IMR-90 (cell line): ENCODE data around the gene SLC9A1. TPM values are rescaled to one million over a fixed set of nuclear protein-coding genes. Genes with fewer than 3 reads are reported as not detected.

Source experiments
- ATAC-seq: fragments of 200-7000 bp; cut with Tn5 transposase; 2 replicates; pipeline ENCODE4 v1.9.1; 2020; ENCODE audit warnings: low read depth, mild to moderate bottlenecking, moderate library complexity
- BruUV-seq: library from RNA; stranded (reverse); fragments of 400-500 nt; replicated peaks from 2 replicates; lab custom pipeline; 2021; lab: Mats Ljungman, UMichigan
- CTCF ChIA-PET: fragments of 300-600 bp; formaldehyde crosslinking; extraction: SDS; loops from one replicate; lab custom pipeline; 2021; ENCODE audit warnings: antibody characterized with exemption; lab: Yijun Ruan, JAX
- POLR2A ChIA-PET: fragments of 300-600 bp; sonication (Branson Sonifier 250); formaldehyde crosslinking; loops from one replicate; lab custom pipeline; 2022; ENCODE audit warnings: antibody characterized with exemption; ENCODE audit not compliant: unreplicated experiment; lab: Charles Lee
- DNase-seq: peaks from one replicate; pipeline ENCODE4 v3.0.0; 2013
- H2AFZ ChIP-seq: replicated peaks from 2 replicates; pipeline ENCODE3; 2013; ENCODE audit warnings: low read length, mild to moderate bottlenecking; ENCODE audit not compliant: poor library complexity
- H2AK5ac ChIP-seq: 2 replicates; pipeline ENCODE4 v1.6.1; 2013; ENCODE audit warnings: low read depth, low read length, inconsistent platforms
- H2AK9ac ChIP-seq: replicated peaks from 2 replicates; pipeline ENCODE3; 2013; ENCODE audit warnings: mild to moderate bottlenecking, low read depth, low read length, moderate library complexity; ENCODE audit not compliant: poor library complexity
- H2BK120ac ChIP-seq: 2 replicates; pipeline ENCODE4 v1.6.1; 2013; ENCODE audit warnings: low read depth, low read length, inconsistent platforms
- H2BK15ac ChIP-seq: 3 replicates; pipeline ENCODE4 v1.6.1; 2013; ENCODE audit warnings: low read depth, low read length, inconsistent platforms
- H2BK20ac ChIP-seq: 2 replicates; pipeline ENCODE4 v1.6.1; 2013; ENCODE audit warnings: low read depth, mild to moderate bottlenecking, inconsistent platforms, low read length, moderate library complexity
- H2BK5ac ChIP-seq: 2 replicates; pipeline ENCODE4 v1.6.1; 2013; ENCODE audit warnings: mild to moderate bottlenecking, low read depth, low read length, inconsistent platforms; ENCODE audit not compliant: poor library complexity, severe bottlenecking
- H3K14ac ChIP-seq: replicated peaks from 2 replicates; pipeline ENCODE4 v1.6.1; 2013; ENCODE audit warnings: low read depth, low read length, inconsistent platforms
- H3K18ac ChIP-seq: 2 replicates; pipeline ENCODE4 v1.6.1; 2013; ENCODE audit warnings: low read depth, low read length, control low read depth
- H3K23ac ChIP-seq: 2 replicates; pipeline ENCODE4 v1.6.1; 2013; ENCODE audit warnings: low read depth, low read length, inconsistent platforms
- H3K27ac ChIP-seq: 2 replicates; pipeline ENCODE4 v1.5.1; 2013; ENCODE audit warnings: mild to moderate bottlenecking, control low read depth, low read length; ENCODE audit not compliant: insufficient read depth
- H3K27me3 ChIP-seq: 2 replicates; pipeline ENCODE4 v1.6.1; 2013; ENCODE audit warnings: low read length; ENCODE audit not compliant: control insufficient read depth, insufficient read depth
- H3K36me3 ChIP-seq: 2 replicates; pipeline ENCODE4 v1.6.1; 2013; ENCODE audit warnings: low read length, mixed read lengths; ENCODE audit not compliant: control insufficient read depth, insufficient read depth
- H3K4ac ChIP-seq: 2 replicates; pipeline ENCODE4 v1.6.1; 2013; ENCODE audit warnings: low read depth, low read length, inconsistent platforms
- H3K4me1 ChIP-seq: 2 replicates; pipeline ENCODE4 v1.6.1; 2013; ENCODE audit warnings: low read length, mixed read lengths; ENCODE audit not compliant: control insufficient read depth, insufficient read depth
- H3K4me2 ChIP-seq: 2 replicates; pipeline ENCODE4 v1.6.1; 2013; ENCODE audit warnings: low read depth, mild to moderate bottlenecking, control low read depth, low read length, moderate library complexity
- H3K4me3 ChIP-seq: 2 replicates; pipeline ENCODE4 v1.5.1; 2013; ENCODE audit warnings: low read depth, mild to moderate bottlenecking, control low read depth, low read length, moderate library complexity; ENCODE audit not compliant: insufficient read depth
- H3K56ac ChIP-seq: 2 replicates; pipeline ENCODE4 v1.6.1; 2013; ENCODE audit warnings: low read length, inconsistent platforms; ENCODE audit not compliant: insufficient read depth; ENCODE audit errors: extremely low read depth
- H3K79me1 ChIP-seq, 2 experiments: 2 replicates each; pipeline ENCODE4 v1.6.1; 2013; ENCODE audit warnings: low read length in 2 of 2, inconsistent platforms in 1 of 2, low read depth in 1 of 2
- H3K9ac ChIP-seq: 2 replicates; pipeline ENCODE4 v1.6.1; 2013; ENCODE audit warnings: low read depth, low read length, control low read depth
- H3K9me1 ChIP-seq: 2 replicates; pipeline ENCODE4 v1.6.1; 2013; ENCODE audit warnings: low read length, inconsistent platforms; ENCODE audit not compliant: insufficient read depth
- H3K9me3 ChIP-seq: 2 replicates; pipeline ENCODE4 v1.6.1; 2013; ENCODE audit warnings: low read length; ENCODE audit not compliant: control insufficient read depth, insufficient read depth
- H4K20me1 ChIP-seq: 2 replicates; pipeline ENCODE4 v1.6.1; 2013; ENCODE audit warnings: low read length, inconsistent platforms; ENCODE audit not compliant: insufficient read depth
- H4K5ac ChIP-seq: 2 replicates; pipeline ENCODE4 v1.6.1; 2013; ENCODE audit warnings: mild to moderate bottlenecking, low read depth, low read length, control low read depth
- H4K8ac ChIP-seq, 2 experiments: 2 replicates each; pipeline ENCODE4 v1.6.1; 2013; ENCODE audit warnings: low read depth in 2 of 2, low read length in 2 of 2, control low read depth in 1 of 2, inconsistent platforms in 1 of 2
- H4K91ac ChIP-seq: 2 replicates; pipeline ENCODE4 v1.6.1; 2013; ENCODE audit warnings: low read depth, low read length, inconsistent platforms; ENCODE audit not compliant: insufficient read depth
- BHLHE40 ChIP-seq: fragments of 150-350 bp; IDR thresholded peaks from 2 replicates; pipeline ENCODE4 v1.6.1; 2016; ENCODE audit warnings: mild to moderate bottlenecking, low read depth, low read length
- CEBPB ChIP-seq: IDR thresholded peaks from 2 replicates; pipeline ENCODE4 v1.6.1; 2012; ENCODE audit warnings: low read depth, low read length, improper control_type of control experiment
- CHD1 ChIP-seq: IDR thresholded peaks from 2 replicates; pipeline ENCODE4 v1.6.1; 2012; ENCODE audit warnings: low read depth, low read length, improper control_type of control experiment
- MAFK ChIP-seq: IDR thresholded peaks from 2 replicates; pipeline ENCODE4 v1.6.1; 2012; ENCODE audit warnings: low read depth, low read length, improper control_type of control experiment
- MAZ ChIP-seq: IDR thresholded peaks from 2 replicates; pipeline ENCODE4 v1.6.1; 2012; ENCODE audit warnings: low read depth, mild to moderate bottlenecking, low read length, improper control_type of control experiment, moderate library complexity, borderline replicate concordance
- MXI1 ChIP-seq: IDR thresholded peaks from 2 replicates; pipeline ENCODE4 v1.6.1; 2012; ENCODE audit warnings: low read depth, mild to moderate bottlenecking, low read length, moderate library complexity, borderline replicate concordance
- POLR2A ChIP-seq: IDR thresholded peaks from 2 replicates; pipeline ENCODE4 v1.6.1; 2012; ENCODE audit warnings: mild to moderate bottlenecking, low read depth, low read length
- RAD21 ChIP-seq: IDR thresholded peaks from 2 replicates; pipeline ENCODE4 v1.6.1; 2012; ENCODE audit warnings: low read length, improper control_type of control experiment
- RCOR1 ChIP-seq: IDR thresholded peaks from 2 replicates; pipeline ENCODE4 v1.6.1; 2012; ENCODE audit warnings: mild to moderate bottlenecking, low read length, improper control_type of control experiment; ENCODE audit not compliant: insufficient replicate concordance
- RFX5 ChIP-seq: IDR thresholded peaks from 2 replicates; pipeline ENCODE4 v1.8.0; 2012; ENCODE audit warnings: low read depth, mild to moderate bottlenecking, low read length, moderate library complexity
- SMC3 ChIP-seq: fragments of 150-350 bp; IDR thresholded peaks from 2 replicates; pipeline ENCODE4 v1.6.1; 2016; ENCODE audit warnings: low read depth, mild to moderate bottlenecking, antibody characterized with exemption, low read length, moderate library complexity
- USF2 ChIP-seq: fragments of 150-350 bp; IDR thresholded peaks from 2 replicates; pipeline ENCODE4 v1.6.1; 2017; ENCODE audit warnings: mild to moderate bottlenecking, antibody characterized with exemption, low read length, low read depth
- WGBS, 2 experiments: methylation state at CpG; one replicate each; pipeline versions ENCODE4 v1.1.5 to v1.1.7; 2013; ENCODE audit warnings: missing lambda C conversion rate in 2 of 2; ENCODE audit not compliant: insufficient read length in 1 of 2; ENCODE audit errors: extremely low coverage in 2 of 2; 5-methylcytosine and 5-hydroxymethylcytosine counted together
- dilution Hi-C: fragments of 300-500 bp; cut with HindIII; formaldehyde crosslinking; loops from one replicate; pipeline ENCODE4 v1.14.3; 2018; ENCODE audit warnings: low sequenced_read_pairs; ENCODE audit not compliant: unreplicated experiment
- in situ Hi-C: fragments of 300-500 bp; cut with MboI; formaldehyde crosslinking; loops from 3 replicates; pipeline ENCODE4 v1.14.3; 2019; ENCODE audit warnings: low sequenced_read_pairs, inconsistent platforms, mixed read lengths
- intact Hi-C: fragments of 100-400 bp; cut with micrococcal nuclease; formaldehyde crosslinking; loops from 2 replicates; pipeline ENCODE4 v1.10.0; 2022
- polyA plus RNA-seq, 3 experiments: library from polyadenylated mRNA; depleted of rRNA; stranded (reverse); fragments of >200 nt; gene quantifications; 2 replicates each; pipeline ENCODE4 v1.2.3, GENCODE V29; 2012; ENCODE audit warnings: low replicate concordance in 1 of 3
- total RNA-seq: library from RNA; depleted of rRNA; stranded (reverse); fragments of >200 nt; gene quantifications from 2 replicates; pipeline ENCODE4 v1.2.3, GENCODE V29; 2012
- TF ChIP-seq, protein P1 (sequence below): fragments of 150-350 bp; IDR thresholded peaks from 2 replicates; pipeline ENCODE4 v1.6.1; 2016; ENCODE audit warnings: low read depth, mild to moderate bottlenecking, low read length, moderate library complexity, borderline replicate concordance

Gene SLC9A1
- total and polyA plus RNA-seq, 2 of the 4 experiments (the other 2 are of a cell fraction), result 2.0 to 21.2 TPM

DNA sequence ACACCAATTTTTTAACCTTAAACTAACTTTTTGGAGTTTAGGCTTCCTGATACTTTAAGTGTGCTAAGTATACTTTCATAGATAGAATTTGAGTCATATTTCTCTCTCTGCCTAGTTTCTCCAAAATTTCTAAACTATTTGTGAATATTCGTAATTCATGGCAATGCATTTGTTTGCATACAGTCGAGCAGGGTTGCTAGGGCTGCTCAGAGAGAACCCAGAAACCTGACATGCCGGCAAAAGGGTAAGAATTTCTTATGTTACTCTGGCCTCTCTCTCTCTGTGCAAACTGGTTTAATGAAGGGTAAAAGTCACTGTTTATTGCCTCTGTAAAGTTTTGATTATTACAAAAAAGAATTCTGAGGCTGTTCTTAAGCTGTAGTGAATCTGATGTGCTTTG is 25.1 kb upstream of the SLC9A1 start:
- BruUV-seq, result no TSS peak
- Histone ChIP-seq H3K9me3 (peaks cover 10% of the 10 kb centered on the region), H4K5ac (no peak overlapping the region), H3K23ac (no peak overlapping the region), H4K8ac (no peak overlapping the region), H3K79me1 (no peaks in the 10 kb centered on the region), H2BK20ac (no peak overlapping the region), H3K4ac (no peak overlapping the region), H3K9me1 (no peaks in the 10 kb centered on the region), H2AK5ac (no peak overlapping the region), H2AFZ (no peak overlapping the region), H3K27ac (no peak overlapping the region), H3K18ac (no peak overlapping the region), H2BK120ac (no peak overlapping the region), H2BK15ac (no peak overlapping the region), H4K20me1 (no peaks in the 10 kb centered on the region), H2BK5ac (no peak overlapping the region), H3K4me1 (no peaks in the 10 kb centered on the region), H3K9ac (no peak overlapping the region), H4K91ac (no peak overlapping the region), H2AK9ac (no peak overlapping the region), H3K4me2 (no peak overlapping the region), H3K36me3 (no peaks in the 10 kb centered on the region), H3K56ac (no peak overlapping the region), H3K4me3 (no peak overlapping the region), H3K27me3 (no peaks in the 10 kb centered on the region), H3K14ac (no peak overlapping the region)
- TF ChIP-seq RAD21 (no peak), CHD1 (no peak), BHLHE40 (no peak), SMC3 (no peak), MAZ (no peak), MXI1 (no peak), RFX5 (no peak), USF2 (no peak), POLR2A (no peak), RCOR1 (no peak), CEBPB (no peak), MAFK (no peak)
- TF ChIP-seq, protein P1, sequence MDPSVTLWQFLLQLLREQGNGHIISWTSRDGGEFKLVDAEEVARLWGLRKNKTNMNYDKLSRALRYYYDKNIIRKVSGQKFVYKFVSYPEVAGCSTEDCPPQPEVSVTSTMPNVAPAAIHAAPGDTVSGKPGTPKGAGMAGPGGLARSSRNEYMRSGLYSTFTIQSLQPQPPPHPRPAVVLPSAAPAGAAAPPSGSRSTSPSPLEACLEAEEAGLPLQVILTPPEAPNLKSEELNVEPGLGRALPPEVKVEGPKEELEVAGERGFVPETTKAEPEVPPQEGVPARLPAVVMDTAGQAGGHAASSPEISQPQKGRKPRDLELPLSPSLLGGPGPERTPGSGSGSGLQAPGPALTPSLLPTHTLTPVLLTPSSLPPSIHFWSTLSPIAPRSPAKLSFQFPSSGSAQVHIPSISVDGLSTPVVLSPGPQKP, result no peak
- no CpG with 5 or more reads among the region's 3 CpGs for WGBS, 2 experiments
- dilution Hi-C loops (no loop called here), in situ Hi-C loops (no loop called here), intact Hi-C loops (no loop called here)
- no peak for ATAC-seq
- CTCF ChIA-PET, result no interaction called here
- DNase-seq, result no peak
- POLR2A ChIA-PET, result no interaction called here
